Measurements from ENCODE around the gene GNAI3. TPM values are rescaled to one million over a fixed set of nuclear protein-coding genes. Genes with fewer than 3 reads are reported as not detected.

The GNAI3 gene
- total and polyA plus RNA-seq, 2 donors (not counting 3 experiments of a cell fraction or from before 2014, with no cell fraction given) = 5.0 to 14.0 TPM

- ChIA-PET CTCF (interaction anchor here (1.7 to 2.1 kb wide), 3 partner anchors 12 to 115 kb away, joined by 6 to 9 read pairs (median 7); no protein-coding TSS in a partner anchor), POLR2A (no interaction called here)
- peaks cover 4% of the 10 kb centered on the region for H3K4me1 ChIP-seq (ENCODE audit: control insufficient read depth, extremely low read depth, insufficient read depth, low read length)
- TF ChIP-seq MAX (IDR thresholded peaks at IDR 0.05; ENCODE audit: insufficient read depth, insufficient read length) (no peak), GATA2 (IDR thresholded peaks at IDR 0.05; ENCODE audit: insufficient read depth, insufficient read length, low read depth, low read length) (no peak), JUN (IDR thresholded peaks at IDR 0.05; ENCODE audit: borderline replicate concordance, insufficient read depth, insufficient read length, low read depth) (no peak), MYC (IDR thresholded peaks at IDR 0.05; ENCODE audit: low read depth, low read length) (no peak), POLR2AphosphoS5 (IDR thresholded peaks at IDR 0.05; ENCODE audit: insufficient read depth, low read depth, low read length) (no peak), CTCF (IDR thresholded peaks at IDR 0.05; ENCODE audit: extremely low read depth in 1 of 2, insufficient read depth in 1 of 2, low read depth in 1 of 2, low read length in 2 of 2) (no peak), POLR2A (IDR thresholded peaks at IDR 0.05; ENCODE audit: low read depth, low read length) (no peak), FOS (IDR thresholded peaks at IDR 0.05; ENCODE audit: borderline replicate concordance, insufficient read depth, low read length) (no peak), EZH2 (IDR thresholded peaks at IDR 0.05; ENCODE audit: borderline replicate concordance, low read depth, low read length, severe bottlenecking) (no peak)
- no peaks in the 10 kb centered on the region for H4K20me1 ChIP-seq (replicated peaks; ENCODE audit: control insufficient read depth, extremely low read depth, insufficient read depth, low read length)
- H3K4me3 ChIP-seq (replicated peaks in 1 of 3; ENCODE audit: insufficient read depth in 1 of 3, low read depth in 1 of 3, low read length in 3 of 3) = no peak overlapping the region
- no peaks in the 10 kb centered on the region for H3K9me3 ChIP-seq (replicated peaks; ENCODE audit: control insufficient read depth, insufficient read depth, low read length)
- H3K4me2 ChIP-seq (ENCODE audit: insufficient read depth, low read length) = no peak overlapping the region
- H3K27ac ChIP-seq (ENCODE audit: insufficient read depth, low read depth, low read length) = no peak overlapping the region
- DNase-seq (ENCODE audit: low read depth, low spot score) = no peak
- BruUV-seq (replicated peaks) = no TSS peak
- no peak for FAIRE-seq
- H3K27me3 ChIP-seq (ENCODE audit: control insufficient read depth in 2 of 2, insufficient read depth in 2 of 2, low read length in 2 of 2) = no peaks in the 10 kb centered on the region
- H2AFZ ChIP-seq (ENCODE audit: low read depth, low read length) = no peak overlapping the region
- intact Hi-C loops (cut with micrococcal nuclease) (no loop called here), dilution Hi-C loops (cut with MboI; ENCODE audit: extremely low pct_ligation_motif_present, low sequenced_read_pairs) (no loop called here)
- no peaks in the 10 kb centered on the region for H3K79me2 ChIP-seq (ENCODE audit: control insufficient read depth, insufficient read depth, low read length)
- no peak overlapping the region for H3K9ac ChIP-seq (replicated peaks; ENCODE audit: extremely low read depth, insufficient read depth, low read length)
- H3K9me1 ChIP-seq (replicated peaks; ENCODE audit: control insufficient read depth, extremely low read depth, insufficient read depth, low read length) = no peaks in the 10 kb centered on the region
- H3K36me3 ChIP-seq (ENCODE audit: control insufficient read depth in 2 of 2, extremely low read depth in 1 of 2, insufficient read depth in 2 of 2, low read length in 2 of 2) = no peaks in the 10 kb centered on the region
These were observed 113.0 kb downstream of the GNAI3 start for GRCh38 chr1:109661391-109661790.

Measured in endothelial cell of umbilical vein (primary cell).